Mesenteric fat pad (tissue), 1 donor: Measurements from ENCODE around the gene ZNF557. TPM values are rescaled to one million over a fixed set of nuclear protein-coding genes. Genes with fewer than 3 reads are reported as not detected.

Experiments used
- DNase-seq: peaks from one replicate; pipeline ENCODE4 v3.0.0-alpha.2; 2020; ENCODE audit warnings: low spot score
- total RNA-seq: library from RNA; stranded (reverse); fragmentation: NEBNext Ultra II Directional; extraction: Animal tissue kit (Norgen Biotek cat#: 25700); gene quantifications from one replicate; pipeline ENCODE4 v1.2.1, GENCODE V29; 2021
- donor health status: DM: yes; HTN: yes; CAD: no.

ZNF557 gene
- total RNA-seq, 1 donor from 2014 or later = 6.2 TPM

- DNase-seq = no peak
These were observed 5.3 kb downstream of the ZNF557 start for GRCh38 chr19:7074705-7075282.

GRCh38 chr19:7076151-7076550 lies 6.6 kb downstream of the ZNF557 start:
- no peak for DNase-seq

GRCh38 chr19:7078008-7078407 lies 8.5 kb downstream of the ZNF557 start:
- DNase-seq = no peak

- no peak for DNase-seq
These were observed 13.8 kb downstream of the ZNF557 start for GRCh38 chr19:7083076-7083956.

GRCh38 chr19:7088999-7089398 lies 19.5 kb downstream of the ZNF557 start:
- no peak for DNase-seq

GRCh38 chr19:7098096-7098495 lies 28.6 kb downstream of the ZNF557 start:
- DNase-seq = no peak

GRCh38 chr19:7098701-7099596 lies 29.4 kb downstream of the ZNF557 start:
- peak; percentile 97 for DNase-seq

- DNase-seq = no peak
These were observed 30.1 kb downstream of the ZNF557 start for GRCh38 chr19:7099597-7099921.

GRCh38 chr19:7101498-7102253 lies 32.2 kb downstream of the ZNF557 start:
- no peak for DNase-seq

- DNase-seq = no peak
These were observed 35.4 kb downstream of the ZNF557 start for GRCh38 chr19:7104747-7105447.

- DNase-seq = no peak
These were observed 37.5 kb downstream of the ZNF557 start for GRCh38 chr19:7106711-7107657.

GRCh38 chr19:7109678-7110289 lies 40.3 kb downstream of the ZNF557 start:
- DNase-seq = no peak

- no peak for DNase-seq
These were observed 43.2 kb downstream of the ZNF557 start for GRCh38 chr19:7112675-7113074.

- no peak for DNase-seq
These were observed 43.7 kb downstream of the ZNF557 start for GRCh38 chr19:7113233-7113632.

- DNase-seq = no peak
These were observed 46.2 kb downstream of the ZNF557 start for GRCh38 chr19:7115721-7116120.

GRCh38 chr19:7117248-7117647 lies 47.7 kb downstream of the ZNF557 start:
- no peak for DNase-seq

GRCh38 chr19:7119582-7119981 lies 50.1 kb downstream of the ZNF557 start:
- no peak for DNase-seq

- peak; percentile 51 for DNase-seq
These were observed 51.0 kb downstream of the ZNF557 start for GRCh38 chr19:7120499-7120898.

GRCh38 chr19:7122701-7123100 lies 53.2 kb downstream of the ZNF557 start:
- DNase-seq = no peak
